BJ (cell line): ENCODE results near the gene GPM6B. TPM values are rescaled to one million over a fixed set of nuclear protein-coding genes. Genes with fewer than 3 reads are reported as not detected.

ENCODE experiments used
- CTCF ChIA-PET: fragments of 350-600 bp; formaldehyde crosslinking; extraction: SDS; loops from one replicate; lab custom pipeline; 2021; ENCODE audit warnings: antibody characterized with exemption, inconsistent platforms; lab: Yijun Ruan, JAX
- POLR2A ChIA-PET: fragments of 300-600 bp; sonication (Branson Sonifier 250); formaldehyde crosslinking; extraction: SDS; loops from one replicate; lab custom pipeline; 2021; ENCODE audit warnings: antibody characterized with exemption; lab: Charles Lee
- DNase-seq: peaks from one replicate; pipeline ENCODE4 v3.0.0-alpha.2; 2011; ENCODE audit warnings: low read depth
- H3K27me3 ChIP-seq: 2 replicates; pipeline ENCODE4 v1.6.0; 2011; ENCODE audit warnings: low read length; ENCODE audit not compliant: control insufficient read depth, insufficient read depth
- H3K36me3 ChIP-seq: 2 replicates; pipeline ENCODE4 v1.5.1; 2011; ENCODE audit warnings: low read length; ENCODE audit not compliant: control insufficient read depth, insufficient read depth
- H3K4me3 ChIP-seq: 2 replicates; pipeline ENCODE4 v1.5.1; 2011; ENCODE audit warnings: low read depth, mild to moderate bottlenecking, control low read depth, low read length
- polyA plus RNA-seq: library from polyadenylated mRNA; depleted of rRNA; stranded (reverse); fragments of >200 nt; gene quantifications from 2 replicates; pipeline ENCODE4 v1.2.3, GENCODE V29; 2011
- TF ChIP-seq, protein P1 (sequence below): IDR thresholded peaks from 2 replicates; pipeline ENCODE4 v1.5.1; 2011; ENCODE audit warnings: low read depth, mild to moderate bottlenecking, control low read depth, inconsistent platforms, low read length, moderate library complexity; ENCODE audit not compliant: insufficient read depth

The GPM6B gene
- polyA plus RNA-seq, 1 experiment, result 1.1 TPM

DNA sequence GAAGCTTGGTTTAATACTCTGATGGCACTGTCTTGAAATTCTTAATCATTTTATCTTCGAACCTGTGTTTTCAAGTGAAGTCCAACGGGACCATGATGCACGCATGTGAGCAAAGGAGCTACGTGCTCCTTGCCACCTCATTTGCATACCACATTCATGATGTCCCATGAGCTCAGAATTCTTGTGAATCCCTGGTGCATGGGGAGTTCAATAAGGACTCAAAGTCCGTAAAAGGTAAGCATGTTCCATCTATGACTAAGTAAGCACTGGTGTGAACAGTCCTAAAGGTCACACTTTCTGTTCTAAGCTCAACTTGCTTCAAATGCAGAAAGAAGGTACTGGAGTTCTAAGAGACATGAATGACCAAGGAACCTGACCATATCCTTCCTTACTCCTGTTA, 13.1 kb upstream of the GPM6B start:
- ChIA-PET CTCF (no interaction called here), POLR2A (no interaction called here)
- Histone ChIP-seq H3K4me3 (no peak overlapping the region), H3K27me3 (no peaks in the 10 kb centered on the region), H3K36me3 (no peaks in the 10 kb centered on the region)
- TF ChIP-seq, protein P1, sequence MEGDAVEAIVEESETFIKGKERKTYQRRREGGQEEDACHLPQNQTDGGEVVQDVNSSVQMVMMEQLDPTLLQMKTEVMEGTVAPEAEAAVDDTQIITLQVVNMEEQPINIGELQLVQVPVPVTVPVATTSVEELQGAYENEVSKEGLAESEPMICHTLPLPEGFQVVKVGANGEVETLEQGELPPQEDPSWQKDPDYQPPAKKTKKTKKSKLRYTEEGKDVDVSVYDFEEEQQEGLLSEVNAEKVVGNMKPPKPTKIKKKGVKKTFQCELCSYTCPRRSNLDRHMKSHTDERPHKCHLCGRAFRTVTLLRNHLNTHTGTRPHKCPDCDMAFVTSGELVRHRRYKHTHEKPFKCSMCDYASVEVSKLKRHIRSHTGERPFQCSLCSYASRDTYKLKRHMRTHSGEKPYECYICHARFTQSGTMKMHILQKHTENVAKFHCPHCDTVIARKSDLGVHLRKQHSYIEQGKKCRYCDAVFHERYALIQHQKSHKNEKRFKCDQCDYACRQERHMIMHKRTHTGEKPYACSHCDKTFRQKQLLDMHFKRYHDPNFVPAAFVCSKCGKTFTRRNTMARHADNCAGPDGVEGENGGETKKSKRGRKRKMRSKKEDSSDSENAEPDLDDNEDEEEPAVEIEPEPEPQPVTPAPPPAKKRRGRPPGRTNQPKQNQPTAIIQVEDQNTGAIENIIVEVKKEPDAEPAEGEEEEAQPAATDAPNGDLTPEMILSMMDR, result no peak
- DNase-seq, result no peak

DNA sequence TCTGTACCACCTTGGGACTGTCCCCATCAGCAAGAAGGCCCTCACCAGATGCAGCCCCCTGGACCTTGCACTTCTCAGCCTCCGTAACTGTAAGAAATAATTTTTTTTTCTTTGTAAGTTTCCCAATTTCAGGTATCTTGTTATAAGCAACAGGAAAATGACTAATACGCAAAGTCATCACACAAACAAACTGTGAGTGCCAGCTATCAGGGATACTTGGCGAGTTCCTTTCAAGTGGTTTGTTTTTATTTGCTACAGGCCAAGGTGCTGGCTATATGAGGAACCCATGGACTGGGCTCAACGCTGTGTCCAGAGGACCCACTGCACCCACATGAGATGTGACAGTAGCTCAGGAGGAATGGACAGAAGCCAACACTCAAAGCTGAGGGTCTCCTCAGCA, 11.5 kb upstream of the GPM6B start:
- H3K36me3 ChIP-seq, result no peaks in the 10 kb centered on the region
- TF ChIP-seq, protein P1, result no peak
- H3K27me3 ChIP-seq, result no peaks in the 10 kb centered on the region
- ChIA-PET POLR2A (no interaction called here), CTCF (no interaction called here)
- no peak overlapping the region for H3K4me3 ChIP-seq
- DNase-seq, result no peak

DNA sequence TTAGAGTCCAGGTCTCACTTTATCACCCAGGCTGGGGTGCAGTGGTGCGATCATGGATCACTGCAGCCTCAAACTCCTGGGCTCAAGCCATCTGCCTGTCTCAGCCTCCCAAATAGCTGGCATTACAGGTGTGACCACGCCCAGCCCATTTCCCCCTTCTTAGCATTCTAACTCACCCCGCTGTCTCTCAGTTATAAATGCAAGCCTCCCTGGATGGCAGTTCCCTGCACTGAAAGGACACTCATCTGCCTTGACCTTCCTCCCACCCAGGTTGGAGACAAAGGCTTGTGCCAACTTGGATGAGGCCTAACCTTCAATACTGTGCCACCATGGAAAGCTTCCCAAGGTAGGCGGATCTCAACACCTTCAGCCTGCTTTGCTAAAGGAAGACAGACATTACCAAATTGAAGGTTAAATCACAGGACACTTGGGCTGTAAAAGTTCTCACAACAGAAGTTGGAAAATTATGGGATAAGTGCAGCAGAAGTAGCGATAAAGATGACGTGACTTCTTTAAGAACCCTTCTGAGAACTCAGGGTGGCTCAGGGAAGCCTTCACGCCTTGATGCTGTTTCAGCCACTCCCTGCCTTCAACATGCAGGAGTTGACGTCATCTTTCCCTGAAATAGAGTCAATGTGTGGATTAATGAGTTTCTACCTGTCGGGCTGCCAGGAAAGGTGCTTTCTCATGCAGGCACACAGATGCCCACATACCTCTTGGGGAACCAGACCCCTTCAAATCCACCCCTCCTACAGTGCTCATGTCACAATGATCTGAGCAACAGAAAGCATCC, 10.6 kb upstream of the GPM6B start:
- Histone ChIP-seq H3K27me3 (no peaks in the 10 kb centered on the region), H3K4me3 (no peak overlapping the region), H3K36me3 (no peaks in the 10 kb centered on the region)
- TF ChIP-seq, protein P1, result no peak
- POLR2A ChIA-PET, result no interaction called here
- CTCF ChIA-PET, result no interaction called here
- DNase-seq, result no peak

DNA sequence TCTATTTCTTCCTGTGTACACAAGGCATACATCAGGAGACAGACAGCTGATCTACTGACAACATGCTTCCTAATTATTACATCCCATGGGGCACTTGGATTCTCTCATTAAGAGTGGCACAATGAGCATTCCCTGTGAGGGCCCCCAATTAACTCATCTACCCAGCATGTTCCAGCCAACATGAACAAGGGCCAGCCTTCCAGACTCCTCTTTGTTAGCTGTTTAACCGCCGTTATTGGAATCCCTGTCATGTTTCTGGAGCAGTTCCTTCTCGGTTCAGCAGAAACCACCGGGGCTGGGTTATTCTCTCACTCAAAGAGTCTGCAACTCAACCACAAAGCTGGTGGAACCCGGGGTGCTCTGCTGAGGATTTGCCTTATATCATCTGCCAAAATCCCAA, 9.9 kb upstream of the GPM6B start:
- ChIA-PET CTCF (no interaction called here), POLR2A (no interaction called here)
- TF ChIP-seq, protein P1, result no peak
- DNase-seq, result no peak
- Histone ChIP-seq H3K4me3 (no peak overlapping the region), H3K36me3 (no peaks in the 10 kb centered on the region), H3K27me3 (no peaks in the 10 kb centered on the region)

DNA sequence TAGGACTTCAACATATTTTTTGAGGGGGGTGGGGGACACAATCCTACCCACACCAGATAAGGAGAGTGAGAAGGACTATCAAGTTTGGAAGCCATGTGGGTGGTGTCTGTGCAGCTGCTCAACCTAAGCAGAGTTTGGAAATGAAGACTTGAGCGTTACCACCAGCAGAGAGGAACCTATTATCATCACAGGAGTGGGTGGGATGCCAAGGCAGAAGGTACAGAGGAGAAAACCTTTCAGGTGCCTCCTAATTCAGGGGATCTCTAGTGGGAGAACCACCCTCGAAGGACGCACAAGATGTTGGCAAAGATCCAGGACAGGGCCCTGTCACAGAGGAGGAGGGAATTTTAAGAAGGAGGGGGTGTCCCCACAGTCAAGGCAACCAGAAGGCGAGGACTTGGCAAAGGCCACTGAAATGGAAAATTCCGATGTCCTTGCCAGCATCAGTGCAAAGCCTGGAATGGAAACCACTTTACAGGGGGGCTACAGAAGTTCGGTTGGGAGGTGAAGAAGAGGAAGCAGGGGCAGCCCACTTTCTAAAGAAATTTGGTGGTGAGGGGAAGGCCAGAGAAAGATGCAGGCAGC, 8.4 kb upstream of the GPM6B start:
- POLR2A ChIA-PET, result no interaction called here
- CTCF ChIA-PET, result no interaction called here
- TF ChIP-seq, protein P1, result no peak

More for the DNA sequence above, 8.4 kb upstream of the GPM6B start:
- Histone ChIP-seq H3K27me3 (no peaks in the 10 kb centered on the region), H3K36me3 (no peaks in the 10 kb centered on the region), H3K4me3 (no peak overlapping the region)
- no peak for DNase-seq
